Astrocyte (in vitro differentiated cells and primary cell): ENCODE measurements around the gene TMEM108. TPM values are rescaled to one million over a fixed set of nuclear protein-coding genes. Genes with fewer than 3 reads are reported as not detected.

Experiments
- DNase-seq: peaks from one replicate; pipeline ENCODE4 v3.0.0-alpha.2; 2010; ENCODE audit warnings: low read depth
- FAIRE-seq: peaks from 2 replicates; lab custom pipeline; 2011; peaks lifted over from hg19 to GRCh38; lab: Jason Lieb, UNC
- H2AFZ ChIP-seq: 2 replicates; pipeline ENCODE4 v1.6.0; 2012; ENCODE audit warnings: low read depth, low read length, inconsistent platforms
- H3K27ac ChIP-seq: 2 replicates; pipeline ENCODE4 v1.5.1; 2011; ENCODE audit warnings: low read depth, low read length, inconsistent platforms
- H3K27me3 ChIP-seq: 2 replicates; pipeline ENCODE4 v1.6.0; 2011; ENCODE audit warnings: low read length, inconsistent platforms; ENCODE audit not compliant: insufficient read depth
- H3K36me3 ChIP-seq: 2 replicates; pipeline ENCODE4 v1.5.1; 2011; ENCODE audit warnings: low read length, inconsistent platforms; ENCODE audit not compliant: insufficient read depth
- H3K4me1 ChIP-seq: 2 replicates; pipeline ENCODE4 v1.5.1; 2011; ENCODE audit warnings: low read length, inconsistent platforms; ENCODE audit not compliant: insufficient read depth
- H3K4me2 ChIP-seq: 2 replicates; pipeline ENCODE4 v1.6.0; 2012; ENCODE audit warnings: low read length, inconsistent platforms
- H3K4me3 ChIP-seq: 2 replicates; pipeline ENCODE4 v1.5.1; 2011; ENCODE audit warnings: low read depth, mild to moderate bottlenecking, low read length, inconsistent platforms; ENCODE audit not compliant: insufficient read depth
- H3K79me2 ChIP-seq: 2 replicates; pipeline ENCODE4 v1.6.0; 2012; ENCODE audit warnings: mild to moderate bottlenecking, low read length, inconsistent platforms; ENCODE audit not compliant: insufficient read depth
- H3K9ac ChIP-seq: 2 replicates; pipeline ENCODE4 v1.6.0; 2012; ENCODE audit warnings: mild to moderate bottlenecking, low read length, inconsistent platforms
- H3K9me3 ChIP-seq: 2 replicates; pipeline ENCODE4 v1.5.1; 2012; ENCODE audit warnings: low read depth, mild to moderate bottlenecking, low read length, inconsistent platforms; ENCODE audit not compliant: insufficient read depth
- H4K20me1 ChIP-seq: 2 replicates; pipeline ENCODE4 v1.6.0; 2012; ENCODE audit warnings: low read length, inconsistent platforms; ENCODE audit not compliant: insufficient read depth
- H3K27ac Mint-ChIP-seq: one replicate; pipeline ENCODE4 v1.8.0; 2021; ENCODE audit warnings: mild to moderate bottlenecking, mixed read lengths; ENCODE audit not compliant: unreplicated experiment
- H3K27me3 Mint-ChIP-seq: one replicate; pipeline ENCODE4 v1.8.0; 2021; ENCODE audit warnings: low read depth, mixed read lengths; ENCODE audit not compliant: unreplicated experiment
- H3K36me3 Mint-ChIP-seq: one replicate; pipeline ENCODE4 v1.8.0; 2021; ENCODE audit warnings: low read depth, mixed read lengths; ENCODE audit not compliant: unreplicated experiment
- H3K4me1 Mint-ChIP-seq: one replicate; pipeline ENCODE4 v1.8.0; 2021; ENCODE audit warnings: low read depth, mixed read lengths; ENCODE audit not compliant: unreplicated experiment
- H3K4me3 Mint-ChIP-seq: one replicate; pipeline ENCODE4 v1.8.0; 2021; ENCODE audit warnings: mild to moderate bottlenecking, moderate library complexity, mixed read lengths; ENCODE audit not compliant: unreplicated experiment
- H3K9me3 Mint-ChIP-seq: one replicate; pipeline ENCODE4 v1.8.0; 2021; ENCODE audit warnings: mild to moderate bottlenecking, mixed read lengths; ENCODE audit not compliant: unreplicated experiment
- CTCF ChIP-seq: IDR thresholded peaks from 2 replicates; pipeline ENCODE4 v1.5.1; 2011; ENCODE audit warnings: low read depth, mild to moderate bottlenecking, inconsistent platforms, low read length, moderate library complexity; ENCODE audit not compliant: insufficient read depth
- EZH2 ChIP-seq: IDR thresholded peaks from 2 replicates; pipeline ENCODE4 v1.6.1; 2012; ENCODE audit warnings: mild to moderate bottlenecking, low read length, inconsistent platforms; ENCODE audit not compliant: insufficient read depth
- total RNA-seq: library from RNA; stranded (reverse); gene quantifications from 2 replicates; pipeline ENCODE4 v1.2.1, GENCODE V29; 2021

Gene TMEM108
- total RNA-seq, 1 donor from 2014 or later, result 5.6 TPM

- no peaks in the 10 kb centered on the region for H3K4me1 ChIP-seq
- TF ChIP-seq CTCF (no peak), EZH2 (no peak)
- peaks cover 14% of the 10 kb centered on the region for H3K9me3 Mint-ChIP-seq
- no peak overlapping the region for H3K9ac ChIP-seq
- no peaks in the 10 kb centered on the region for H3K27me3 Mint-ChIP-seq
- H3K4me3 Mint-ChIP-seq, result no peak overlapping the region
- no peak for FAIRE-seq
- H3K36me3 Mint-ChIP-seq, result peaks cover 5% of the 10 kb centered on the region
- no peak overlapping the region for H3K4me2 ChIP-seq
- no peaks in the 10 kb centered on the region for H3K79me2 ChIP-seq
- H3K4me3 ChIP-seq, result no peak overlapping the region
- H3K27me3 ChIP-seq, result no peaks in the 10 kb centered on the region
- no peak overlapping the region for H3K27ac Mint-ChIP-seq
- no peaks in the 10 kb centered on the region for H3K9me3 ChIP-seq
- H3K36me3 ChIP-seq, result no peaks in the 10 kb centered on the region
- no peak overlapping the region for H2AFZ ChIP-seq
- H4K20me1 ChIP-seq, result no peaks in the 10 kb centered on the region
- H3K4me1 Mint-ChIP-seq, result no peaks in the 10 kb centered on the region
- no peak for DNase-seq
- no peak overlapping the region for H3K27ac ChIP-seq
These were observed 133.6 kb downstream of the TMEM108 start for GRCh38 chr3:133171831-133172230.

- H3K27ac ChIP-seq, result no peak overlapping the region
These were observed 143.4 kb downstream of the TMEM108 start for GRCh38 chr3:133181392-133182150.

More at GRCh38 chr3:133181392-133182150, 143.4 kb downstream of the TMEM108 start:
- H3K9ac ChIP-seq, result no peak overlapping the region
- H3K79me2 ChIP-seq, result no peaks in the 10 kb centered on the region
- H3K36me3 Mint-ChIP-seq, result no peaks in the 10 kb centered on the region
- no peaks in the 10 kb centered on the region for H3K27me3 Mint-ChIP-seq
- no peaks in the 10 kb centered on the region for H3K36me3 ChIP-seq
- H2AFZ ChIP-seq, result no peak overlapping the region
- no peaks in the 10 kb centered on the region for H3K4me1 Mint-ChIP-seq
- no peak overlapping the region for H3K4me3 ChIP-seq
- no peak for DNase-seq
- H3K27ac Mint-ChIP-seq, result no peak overlapping the region
- no peaks in the 10 kb centered on the region for H3K27me3 ChIP-seq
- H4K20me1 ChIP-seq, result no peaks in the 10 kb centered on the region
- no peak for FAIRE-seq
- no peaks in the 10 kb centered on the region for H3K9me3 Mint-ChIP-seq
- no peak overlapping the region for H3K4me2 ChIP-seq
- no peak overlapping the region for H3K4me3 Mint-ChIP-seq
- H3K4me1 ChIP-seq, result no peaks in the 10 kb centered on the region
- TF ChIP-seq EZH2 (no peak), CTCF (no peak)
- H3K9me3 ChIP-seq, result no peaks in the 10 kb centered on the region
